ENCODE data around the gene RNF217. TPM values are rescaled to one million over a fixed set of nuclear protein-coding genes. Genes with fewer than 3 reads are reported as not detected.

The RNF217 gene
- total and polyA plus RNA-seq, 12 donors: 2.1 to 26.9 (median 13.0) TPM

GRCh38 chr6:124924333-124924759, 37.9 kb upstream of the RNF217 start:
- intact Hi-C loops (cut with DNase I): no loop called here
- ATAC-seq (no peak), DNase-seq (no peak)
- no peaks in the 10 kb centered on the region for H3K36me3 ChIP-seq
- 45 to 65% methylated on average over 3 of the region's 3 CpGs for WGBS, 2 donors
- no peak overlapping the region for H3K4me3 ChIP-seq
- H3K27me3 ChIP-seq: no peaks in the 10 kb centered on the region
- H3K27ac ChIP-seq: no peak overlapping the region
- H3K4me1 ChIP-seq: no peaks in the 10 kb centered on the region
- TF ChIP-seq, protein P1, sequence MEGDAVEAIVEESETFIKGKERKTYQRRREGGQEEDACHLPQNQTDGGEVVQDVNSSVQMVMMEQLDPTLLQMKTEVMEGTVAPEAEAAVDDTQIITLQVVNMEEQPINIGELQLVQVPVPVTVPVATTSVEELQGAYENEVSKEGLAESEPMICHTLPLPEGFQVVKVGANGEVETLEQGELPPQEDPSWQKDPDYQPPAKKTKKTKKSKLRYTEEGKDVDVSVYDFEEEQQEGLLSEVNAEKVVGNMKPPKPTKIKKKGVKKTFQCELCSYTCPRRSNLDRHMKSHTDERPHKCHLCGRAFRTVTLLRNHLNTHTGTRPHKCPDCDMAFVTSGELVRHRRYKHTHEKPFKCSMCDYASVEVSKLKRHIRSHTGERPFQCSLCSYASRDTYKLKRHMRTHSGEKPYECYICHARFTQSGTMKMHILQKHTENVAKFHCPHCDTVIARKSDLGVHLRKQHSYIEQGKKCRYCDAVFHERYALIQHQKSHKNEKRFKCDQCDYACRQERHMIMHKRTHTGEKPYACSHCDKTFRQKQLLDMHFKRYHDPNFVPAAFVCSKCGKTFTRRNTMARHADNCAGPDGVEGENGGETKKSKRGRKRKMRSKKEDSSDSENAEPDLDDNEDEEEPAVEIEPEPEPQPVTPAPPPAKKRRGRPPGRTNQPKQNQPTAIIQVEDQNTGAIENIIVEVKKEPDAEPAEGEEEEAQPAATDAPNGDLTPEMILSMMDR (IDR thresholded peaks at IDR 0.05): no peak
- peaks cover 0 to 15% (median 0%) of the 10 kb centered on the region in 11 donors for H3K9me3 ChIP-seq

- ATAC-seq (no peak), DNase-seq (no peak)
- Histone ChIP-seq H3K36me3 (no peaks in the 10 kb centered on the region), H3K27ac (no peak overlapping the region), H3K4me1 (no peaks in the 10 kb centered on the region), H3K27me3 (no peaks in the 10 kb centered on the region), H3K9me3 (peaks cover 0 to under 1% (median 0%) of the 10 kb centered on the region in 11 donors), H3K4me3 (no peak overlapping the region)
- WGBS, 2 donors: 83 to 90% methylated on average over 2 of the region's 2 CpGs
- TF ChIP-seq, protein P1 (IDR thresholded peaks at IDR 0.05): no peak
- intact Hi-C loops (cut with DNase I): no loop called here
These were observed 35.8 kb upstream of the RNF217 start for GRCh38 chr6:124926435-124926834.

- H3K9me3 ChIP-seq: no peaks in the 10 kb centered on the region
- WGBS, 2 donors: 91 to 94% methylated on average over 2 of the region's 2 CpGs
- H3K27ac ChIP-seq: no peak overlapping the region
- DNase-seq: no peak
- H3K27me3 ChIP-seq: no peaks in the 10 kb centered on the region
- intact Hi-C loops (cut with DNase I): no loop called here
- TF ChIP-seq, protein P1 (IDR thresholded peaks at IDR 0.05): no peak
- H3K4me3 ChIP-seq: no peak overlapping the region
- no peak for ATAC-seq
- no peaks in the 10 kb centered on the region for H3K36me3 ChIP-seq
- no peaks in the 10 kb centered on the region for H3K4me1 ChIP-seq
These were observed 34.4 kb upstream of the RNF217 start for GRCh38 chr6:124927806-124928205.

- H3K27me3 ChIP-seq: no peaks in the 10 kb centered on the region
- H3K36me3 ChIP-seq: no peaks in the 10 kb centered on the region
- WGBS, 2 donors: 91 to 93% methylated on average over 4 of the region's 4 CpGs
- H3K4me1 ChIP-seq: no peaks in the 10 kb centered on the region
- intact Hi-C loops (cut with DNase I): no loop called here
- TF ChIP-seq, protein P1 (IDR thresholded peaks at IDR 0.05): no peak
- ATAC-seq: no peak
- DNase-seq: no peak
- no peak overlapping the region for H3K4me3 ChIP-seq
- H3K27ac ChIP-seq: no peak overlapping the region
- no peaks in the 10 kb centered on the region for H3K9me3 ChIP-seq
These were observed 33.4 kb upstream of the RNF217 start for GRCh38 chr6:124928851-124929250.
